T follicular helper cell (primary cell): ENCODE measurements around the gene ARMH2.

Source experiments
- DNase-seq: peaks from one replicate; pipeline ENCODE4 v3.0.0-alpha.2; 2020; ENCODE audit warnings: low read depth
- total RNA-seq, 2 experiments: gene quantifications; one replicate each; lab custom pipeline; 2026; lab: John Stamatoyannopoulos, UW

ARMH2 gene
- 0.13 to 1.6 reads per million in 2 experiments for total RNA-seq

- DNase-seq = no peak
Measured at GRCh38 chr6:24798740-24799540, at the start of gene ARMH2. Gene ARMH2 (minus strand): TSS chr6:24798917. CDS start chr6:24798857, 60 bp downstream.

GRCh38 chr6:24848461-24848860, 49.7 kb upstream of the ARMH2 start:
- no peak for DNase-seq

- no peak for DNase-seq
Measured at GRCh38 chr6:24847402-24847801, 48.7 kb upstream of the ARMH2 start.

GRCh38 chr6:24845578-24845977, 46.9 kb upstream of the ARMH2 start:
- no peak for DNase-seq

- DNase-seq = no peak
Measured at GRCh38 chr6:24844903-24845302, 46.2 kb upstream of the ARMH2 start.

GRCh38 chr6:24844061-24844460, 45.3 kb upstream of the ARMH2 start:
- no peak for DNase-seq

GRCh38 chr6:24840187-24840586, 41.5 kb upstream of the ARMH2 start:
- DNase-seq = no peak

- DNase-seq = no peak
Measured at GRCh38 chr6:24838994-24839393, 40.3 kb upstream of the ARMH2 start.

- no peak for DNase-seq
Measured at GRCh38 chr6:24838081-24838480, 39.4 kb upstream of the ARMH2 start.

GRCh38 chr6:24836109-24836508, 37.4 kb upstream of the ARMH2 start:
- no peak for DNase-seq

- DNase-seq = no peak
Measured at GRCh38 chr6:24833711-24834386, 35.1 kb upstream of the ARMH2 start.

GRCh38 chr6:24832794-24833193, 34.1 kb upstream of the ARMH2 start:
- DNase-seq = no peak

- DNase-seq = no peak
Measured at GRCh38 chr6:24831771-24832716, 33.3 kb upstream of the ARMH2 start.

- DNase-seq = no peak
Measured at GRCh38 chr6:24829657-24830056, 30.9 kb upstream of the ARMH2 start.

GRCh38 chr6:24827970-24828369, 29.3 kb upstream of the ARMH2 start:
- no peak for DNase-seq

GRCh38 chr6:24827162-24827561, 28.4 kb upstream of the ARMH2 start:
- DNase-seq = no peak

- DNase-seq = no peak
Measured at GRCh38 chr6:24825130-24825630, 26.5 kb upstream of the ARMH2 start.

- no peak for DNase-seq
Measured at GRCh38 chr6:24824142-24824938, 25.6 kb upstream of the ARMH2 start.

- no peak for DNase-seq
Measured at GRCh38 chr6:24823185-24823584, 24.5 kb upstream of the ARMH2 start.

- no peak for DNase-seq
Measured at GRCh38 chr6:24822696-24823095, 24.0 kb upstream of the ARMH2 start.

- DNase-seq = no peak
Measured at GRCh38 chr6:24821860-24822444, 23.2 kb upstream of the ARMH2 start.
